GM12878 (cell line): ENCODE measurements around the gene MYO15B. TPM values are rescaled to one million over a fixed set of nuclear protein-coding genes. Genes with fewer than 3 reads are reported as not detected.

ENCODE experiments used
- ATAC-seq: fragments of 200-7000 bp; cut with Tn5 transposase; 3 replicates; pipeline ENCODE4 v1.9.1; 2020; ENCODE audit warnings: mild to moderate bottlenecking, moderate library complexity
- BruUV-seq: library from RNA; stranded (reverse); fragments of 400-500 nt; replicated peaks from 2 replicates; lab custom pipeline; 2021; lab: Mats Ljungman, UMichigan
- CTCF ChIA-PET: fragments of 300-600 bp; sonication (Branson Sonifier 250); formaldehyde crosslinking; extraction: SDS; loops from one replicate; lab custom pipeline; 2021; ENCODE audit warnings: inconsistent platforms; lab: Yijun Ruan, JAX
- POLR2A ChIA-PET: fragments of 350-600 bp; formaldehyde crosslinking; extraction: SDS; loops from one replicate; lab custom pipeline; 2021; ENCODE audit warnings: inconsistent platforms; lab: Charles Lee
- RAD21 ChIA-PET: fragments of 300-600 bp; sonication (Branson Sonifier 250); formaldehyde crosslinking; loops from one replicate; lab custom pipeline; 2023; ENCODE audit warnings: antibody characterized with exemption; ENCODE audit not compliant: unreplicated experiment; lab: Charles Lee
- SMC1A ChIA-PET: fragments of 300-600 bp; sonication (Branson Sonifier 250); formaldehyde crosslinking; loops from one replicate; lab custom pipeline; 2023; ENCODE audit not compliant: unreplicated experiment, uncharacterized antibody; lab: Charles Lee
- DNase-seq: peaks from one replicate; pipeline ENCODE4 v3.0.0-alpha.2; 2011; ENCODE audit warnings: low read depth, low spot score
- FAIRE-seq: peaks from 3 replicates; lab custom pipeline; 2011; peaks lifted over from hg19 to GRCh38; lab: Jason Lieb, UNC
- H2AFZ ChIP-seq: 2 replicates; pipeline ENCODE4 v1.6.0; 2011; ENCODE audit warnings: low read depth, low read length, control low read depth; ENCODE audit not compliant: control insufficient read depth
- H3K27ac ChIP-seq: 2 replicates; pipeline ENCODE4 v1.5.1; 2011; ENCODE audit warnings: control low read depth; ENCODE audit not compliant: control insufficient read depth, insufficient read depth
- H3K27me3 ChIP-seq, 2 experiments: replicated peaks in 1 of 2; 2 replicates each; pipeline versions ENCODE4 v1.6.0 to v1.6.1; 2011; ENCODE audit warnings: low read length in 1 of 2; ENCODE audit not compliant: control insufficient read depth in 2 of 2, insufficient read depth in 2 of 2
- H3K36me3 ChIP-seq, 2 experiments: 2 replicates each; pipeline ENCODE4 v1.5.1; 2011; ENCODE audit warnings: low read length in 1 of 2; ENCODE audit not compliant: control insufficient read depth in 2 of 2, insufficient read depth in 2 of 2
- H3K4me1 ChIP-seq: 2 replicates; pipeline ENCODE4 v1.6.1; 2011; ENCODE audit warnings: mild to moderate bottlenecking, low read length, moderate library complexity, mixed read lengths; ENCODE audit not compliant: control insufficient read depth, insufficient read depth
- H3K4me2 ChIP-seq: 2 replicates; pipeline ENCODE4 v1.6.0; 2011; ENCODE audit warnings: control low read depth; ENCODE audit not compliant: control insufficient read depth, insufficient read depth
- H3K4me3 ChIP-seq: fragments of 200-600 bp; sonication (generic); 2 replicates; pipeline ENCODE4 v1.5.1; 2016
- H3K79me2 ChIP-seq: 2 replicates; pipeline ENCODE4 v1.6.0; 2011; ENCODE audit warnings: low read length; ENCODE audit not compliant: control insufficient read depth, insufficient read depth
- H3K9ac ChIP-seq: 2 replicates; pipeline ENCODE4 v1.8.0; 2011; ENCODE audit warnings: low read length, control low read depth, mixed read lengths; ENCODE audit not compliant: control insufficient read depth, insufficient read depth
- H3K9me3 ChIP-seq: replicated peaks from 3 replicates; pipeline ENCODE4 v1.5.1; 2011; ENCODE audit warnings: mild to moderate bottlenecking, low read length; ENCODE audit not compliant: control insufficient read depth, insufficient read depth
- H4K20me1 ChIP-seq: 2 replicates; pipeline ENCODE4 v1.6.0; 2011; ENCODE audit not compliant: control insufficient read depth, insufficient read depth
- ATF3 ChIP-seq: IDR thresholded peaks from 2 replicates; pipeline ENCODE4 v1.6.1; 2011; ENCODE audit warnings: low read depth, mild to moderate bottlenecking, low read length, moderate library complexity, borderline replicate concordance; ENCODE audit errors: extremely low read depth
- CBX5 ChIP-seq: sonication (generic); IDR thresholded peaks from 2 replicates; pipeline ENCODE4 v1.6.1; 2016; ENCODE audit warnings: low read depth, moderate library complexity, mild to moderate bottlenecking, inconsistent platforms
- CEBPZ ChIP-seq: fragments of 150-350 bp; IDR thresholded peaks from 2 replicates; pipeline ENCODE4 v1.6.1; 2016; ENCODE audit warnings: low read depth, low read length
- E2F4 ChIP-seq: IDR thresholded peaks from 2 replicates; pipeline ENCODE4 v1.6.1; 2012; ENCODE audit warnings: low read depth, low read length, improper control_type of control experiment
- ELK1 ChIP-seq: IDR thresholded peaks from 2 replicates; pipeline ENCODE4 v1.6.1; 2012; ENCODE audit warnings: low read depth, low read length, improper control_type of control experiment
- LARP7 ChIP-seq: fragments of 450-650 bp; IDR thresholded peaks from 2 replicates; pipeline ENCODE4 v1.6.1; 2017; ENCODE audit warnings: mild to moderate bottlenecking
- NRF1 ChIP-seq: conservative IDR thresholded peaks from 2 replicates; pipeline ENCODE4 v1.6.1; 2011; ENCODE audit warnings: mild to moderate bottlenecking, low read depth, low read length, improper control_type of control experiment
- RCOR1 ChIP-seq: conservative IDR thresholded peaks from 2 replicates; pipeline ENCODE4 v1.6.1; 2012; ENCODE audit warnings: low read depth, low read length, improper control_type of control experiment
- SUPT20H ChIP-seq: IDR thresholded peaks from 2 replicates; pipeline ENCODE4 v1.6.1; 2011; ENCODE audit warnings: low read depth, mild to moderate bottlenecking, low read length, moderate library complexity, borderline replicate concordance; ENCODE audit not compliant: control insufficient read depth
- TCF12 ChIP-seq: IDR thresholded peaks from 2 replicates; pipeline ENCODE4 v1.6.1; 2011; ENCODE audit warnings: low read depth, mild to moderate bottlenecking, low read length
- WGBS: methylation state at CpG from one replicate; pipeline ENCODE4 v1.1.6; 2016; ENCODE audit warnings: low lambda C conversion rate; ENCODE audit not compliant: insufficient replicate concordance, insufficient coverage; ENCODE audit errors: missing lambda C conversion rate; 5-methylcytosine and 5-hydroxymethylcytosine counted together
- in situ Hi-C: fragments of 300-500 bp; cut with MboI; formaldehyde crosslinking; loops from 9 replicates; pipeline ENCODE4 v1.14.3; 2018; ENCODE audit warnings: mixed read lengths
- intact Hi-C: fragments of 100-400 bp; cut with micrococcal nuclease; formaldehyde crosslinking; loops from one replicate; pipeline ENCODE4 v1.14.2; 2022; ENCODE audit not compliant: unreplicated experiment
- polyA plus RNA-seq, 11 experiments: library from polyadenylated mRNA; depleted of rRNA in 4 of 11; unstranded in 6 of 11; stranded (reverse) in 5 of 11; fragments of >200 nt; fragmentation: Nextera tagmentation in 4 of 11; fragmentation: Illumina TruSeq in 1 of 11; extraction: Ambion mirVana in 4 of 11; extraction: Trizol in 1 of 11; gene quantifications; 1 replicate in 1 of 11; 2 replicates in 10 of 11; pipeline versions ENCODE4 v1.2.1 to v1.2.3, GENCODE V29; 2011 to 2016; ENCODE audit warnings: inconsistent platforms in 2 of 11, missing spikeins in 2 of 11, low read depth in 1 of 11
- total RNA-seq, 4 experiments: library from RNA; depleted of rRNA in 3 of 4; stranded (reverse); fragments of >200 nt in 3 of 4; fragmentation: Illumina TruSeq in 1 of 4; extraction: Trizol in 1 of 4; gene quantifications; 2 replicates each; pipeline versions ENCODE4 v1.2.1 to v1.2.3, GENCODE V29; 2013 to 2021
- TF ChIP-seq, protein P1 (sequence below): fragments of 450-650 bp; IDR thresholded peaks from 2 replicates; pipeline ENCODE4 v1.6.1; 2017; ENCODE audit warnings: mild to moderate bottlenecking, moderate library complexity

The MYO15B gene
- total and polyA plus RNA-seq, 10 of the 15 experiments (the other 5 are each of a cell fraction or from before 2014, with no cell fraction given) = 0.67 to 15.4 (median 2.3) TPM; not detected in 1

DNA sequence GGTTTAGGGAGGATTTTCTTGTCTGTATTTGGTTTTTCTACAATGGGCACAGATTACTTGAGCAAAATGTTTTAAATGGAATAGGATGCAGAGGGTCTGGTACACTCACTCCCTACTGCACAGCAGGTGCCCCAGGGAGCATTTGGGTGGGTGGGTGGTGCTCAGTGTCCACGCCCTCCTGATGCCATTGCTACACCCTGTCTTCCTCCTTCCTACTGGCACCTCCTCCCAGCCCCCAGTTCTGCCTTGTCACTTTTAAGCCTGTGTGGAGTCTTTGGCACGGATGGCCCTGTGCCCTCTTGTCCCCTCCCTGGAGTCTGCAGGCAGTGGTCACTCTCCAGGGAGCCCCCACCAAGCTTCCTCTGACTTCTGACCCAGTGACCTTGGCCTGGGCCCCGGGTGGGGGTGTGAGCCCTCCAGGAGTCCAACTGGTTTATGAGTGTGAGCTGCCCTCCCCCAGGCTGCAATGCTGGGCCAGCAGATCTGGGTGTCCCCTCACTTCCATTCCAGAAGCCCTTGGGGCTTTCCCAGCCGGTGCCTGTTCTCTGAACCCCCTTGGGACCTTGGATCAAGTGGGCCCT, 46.6 kb upstream of the MYO15B start (continued):
- TF ChIP-seq NRF1 = no peak
- no peak for TF ChIP-seq LARP7
- TF ChIP-seq CBX5 = no peak
- TF ChIP-seq ATF3 = no peak
- TF ChIP-seq E2F4 = no peak

- BruUV-seq = no TSS peak
- no peak for DNase-seq
- Histone ChIP-seq H3K27me3 (no peaks in the 10 kb centered on the region), H3K4me2 (no peak overlapping the region), H3K9me3 (no peaks in the 10 kb centered on the region), H3K79me2 (no peaks in the 10 kb centered on the region), H3K27ac (no peak overlapping the region), H3K36me3 (no peaks in the 10 kb centered on the region), H3K9ac (no peak overlapping the region), H2AFZ (no peak overlapping the region), H3K4me1 (no peaks in the 10 kb centered on the region), H4K20me1 (no peaks in the 10 kb centered on the region), H3K4me3 (no peak overlapping the region)
- FAIRE-seq = no peak
- POLR2A ChIA-PET = no interaction called here
- SMC1A ChIA-PET = interaction anchor here (1.2 kb wide), 1 partner anchor 11 kb away, joined by 3 read pairs; no protein-coding TSS in a partner anchor
- no peak for ATAC-seq
- RAD21 ChIA-PET = interaction anchor here (1.3 to 1.7 kb wide), 2 partner anchors 8 to 26 kb away, joined by 4 read pairs; partner anchors contain the start of gene TSEN54
- CTCF ChIA-PET = interaction anchor here (0.6 to 1.1 kb wide), 3 partner anchors 25 to 370 kb away, joined by 3 read pairs; no protein-coding TSS in a partner anchor
- WGBS = 70% methylated on average over 8 of the region's 8 CpGs
- intact Hi-C loops = no loop called here
- in situ Hi-C loops = no loop called here
- TF ChIP-seq TCF12 (no peak), SUPT20H (no peak), ELK1 (no peak), RCOR1 (no peak), CEBPZ (no peak)
- TF ChIP-seq, protein P1, sequence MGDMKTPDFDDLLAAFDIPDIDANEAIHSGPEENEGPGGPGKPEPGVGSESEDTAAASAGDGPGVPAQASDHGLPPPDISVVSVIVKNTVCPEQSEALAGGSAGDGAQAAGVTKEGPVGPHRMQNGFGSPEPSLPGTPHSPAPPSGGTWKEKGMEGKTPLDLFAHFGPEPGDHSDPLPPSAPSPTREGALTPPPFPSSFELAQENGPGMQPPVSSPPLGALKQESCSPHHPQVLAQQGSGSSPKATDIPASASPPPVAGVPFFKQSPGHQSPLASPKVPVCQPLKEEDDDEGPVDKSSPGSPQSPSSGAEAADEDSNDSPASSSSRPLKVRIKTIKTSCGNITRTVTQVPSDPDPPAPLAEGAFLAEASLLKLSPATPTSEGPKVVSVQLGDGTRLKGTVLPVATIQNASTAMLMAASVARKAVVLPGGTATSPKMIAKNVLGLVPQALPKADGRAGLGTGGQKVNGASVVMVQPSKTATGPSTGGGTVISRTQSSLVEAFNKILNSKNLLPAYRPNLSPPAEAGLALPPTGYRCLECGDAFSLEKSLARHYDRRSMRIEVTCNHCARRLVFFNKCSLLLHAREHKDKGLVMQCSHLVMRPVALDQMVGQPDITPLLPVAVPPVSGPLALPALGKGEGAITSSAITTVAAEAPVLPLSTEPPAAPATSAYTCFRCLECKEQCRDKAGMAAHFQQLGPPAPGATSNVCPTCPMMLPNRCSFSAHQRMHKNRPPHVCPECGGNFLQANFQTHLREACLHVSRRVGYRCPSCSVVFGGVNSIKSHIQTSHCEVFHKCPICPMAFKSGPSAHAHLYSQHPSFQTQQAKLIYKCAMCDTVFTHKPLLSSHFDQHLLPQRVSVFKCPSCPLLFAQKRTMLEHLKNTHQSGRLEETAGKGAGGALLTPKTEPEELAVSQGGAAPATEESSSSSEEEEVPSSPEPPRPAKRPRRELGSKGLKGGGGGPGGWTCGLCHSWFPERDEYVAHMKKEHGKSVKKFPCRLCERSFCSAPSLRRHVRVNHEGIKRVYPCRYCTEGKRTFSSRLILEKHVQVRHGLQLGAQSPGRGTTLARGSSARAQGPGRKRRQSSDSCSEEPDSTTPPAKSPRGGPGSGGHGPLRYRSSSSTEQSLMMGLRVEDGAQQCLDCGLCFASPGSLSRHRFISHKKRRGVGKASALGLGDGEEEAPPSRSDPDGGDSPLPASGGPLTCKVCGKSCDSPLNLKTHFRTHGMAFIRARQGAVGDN = no peak
Measured at GRCh38 chr17:75542229-75542628, 45.4 kb upstream of the MYO15B start.
